Measurements from ENCODE around the gene SEMA7A.
"Not testable (repeated sequence)": the region's sequence is repeated elsewhere in the genome, so short reads cannot be mapped to it uniquely, and the experiment has no call there.

SEMA7A gene

GRCh38 chr15:74391582-74392450 is 41.9 kb downstream of the SEMA7A start:
- no peak for TF ChIP-seq CTCF (IDR thresholded peaks at IDR 0.05; ENCODE audit: poor library complexity, severe bottlenecking)
- Histone ChIP-seq H3K4me1 (ENCODE audit: insufficient read depth, poor library complexity, severe bottlenecking) (peaks cover 26% of the 10 kb centered on the region), H3K9me3 (ENCODE audit: severe bottlenecking) (no peaks in the 10 kb centered on the region), H3K4me3 (ENCODE audit: severe bottlenecking) (no peak overlapping the region), H3K27ac (ENCODE audit: poor library complexity, severe bottlenecking) (no peak overlapping the region), H3K27me3 (ENCODE audit: insufficient read depth, poor library complexity, severe bottlenecking) (no peaks in the 10 kb centered on the region), H3K36me3 (ENCODE audit: low read depth) (no peaks in the 10 kb centered on the region)
- ATAC-seq (ENCODE audit: low read depth) = no peak
- no peak for DNase-seq (ENCODE audit: low spot score)

GRCh38 chr15:74390647-74391288 is 43.0 kb downstream of the SEMA7A start:
- Histone ChIP-seq H3K4me3 (ENCODE audit: severe bottlenecking) (no peak overlapping the region), H3K4me1 (ENCODE audit: insufficient read depth, poor library complexity, severe bottlenecking) (peaks cover 26% of the 10 kb centered on the region), H3K27ac (ENCODE audit: poor library complexity, severe bottlenecking) (no peak overlapping the region), H3K27me3 (ENCODE audit: insufficient read depth, poor library complexity, severe bottlenecking) (no peaks in the 10 kb centered on the region), H3K36me3 (ENCODE audit: low read depth) (no peaks in the 10 kb centered on the region), H3K9me3 (ENCODE audit: severe bottlenecking) (no peaks in the 10 kb centered on the region)
- DNase-seq (ENCODE audit: low spot score) (no peak), ATAC-seq (ENCODE audit: low read depth) (no peak)
- TF ChIP-seq CTCF (IDR thresholded peaks at IDR 0.05; ENCODE audit: poor library complexity, severe bottlenecking) = no peak

GRCh38 chr15:74390049-74390646 is 43.6 kb downstream of the SEMA7A start:
- DNase-seq (ENCODE audit: low spot score); H3K9me3 ChIP-seq (ENCODE audit: severe bottlenecking); H3K36me3 ChIP-seq (ENCODE audit: low read depth); ATAC-seq (ENCODE audit: low read depth); H3K27ac ChIP-seq (ENCODE audit: poor library complexity, severe bottlenecking); H3K4me3 ChIP-seq (ENCODE audit: severe bottlenecking); H3K27me3 ChIP-seq (ENCODE audit: insufficient read depth, poor library complexity, severe bottlenecking): not testable (repeated sequence)
- peaks cover 28% of the 10 kb centered on the region for H3K4me1 ChIP-seq (ENCODE audit: insufficient read depth, poor library complexity, severe bottlenecking)

- Histone ChIP-seq H3K4me1 (ENCODE audit: insufficient read depth, poor library complexity, severe bottlenecking) (peaks cover 31% of the 10 kb centered on the region), H3K9me3 (ENCODE audit: severe bottlenecking) (no peaks in the 10 kb centered on the region), H3K4me3 (ENCODE audit: severe bottlenecking) (no peak overlapping the region), H3K36me3 (ENCODE audit: low read depth) (no peaks in the 10 kb centered on the region), H3K27me3 (ENCODE audit: insufficient read depth, poor library complexity, severe bottlenecking) (no peaks in the 10 kb centered on the region), H3K27ac (ENCODE audit: poor library complexity, severe bottlenecking) (peak overlapping the region; percentile 99)
- ATAC-seq (ENCODE audit: low read depth) (no peak), DNase-seq (ENCODE audit: low spot score) (no peak)
- no peak for TF ChIP-seq CTCF (IDR thresholded peaks at IDR 0.05; ENCODE audit: poor library complexity, severe bottlenecking)
Measured at GRCh38 chr15:74389241-74390048, 44.3 kb downstream of the SEMA7A start.
